BLaER1 treated with 17β-estradiol and CSF1 and Interleukin-3, amounts not matched to agents 10 nM and 100 nM (cell line): ENCODE results near the gene RABEP2.
"Not testable (repeated sequence)": the region's sequence is repeated elsewhere in the genome, so short reads cannot be mapped to it uniquely, and the experiment has no call there.

Experiments
- H3K27ac ChIP-seq, 11 experiments: shearing (Covaris generic); formaldehyde crosslinking; 2 replicates each; pipeline ENCODE4 v1.8.1; 2022
- H3K27me3 ChIP-seq, 11 experiments: shearing (Covaris generic); formaldehyde crosslinking; 2 replicates each; pipeline ENCODE4 v1.8.1; 2022
- H3K36me3 ChIP-seq, 11 experiments: shearing (Covaris generic); formaldehyde crosslinking; 2 replicates each; pipeline ENCODE4 v1.8.1; 2022
- H3K4me1 ChIP-seq, 10 experiments: shearing (Covaris generic); formaldehyde crosslinking; 2 replicates each; pipeline ENCODE4 v1.8.1; 2022
- H3K4me2 ChIP-seq, 11 experiments: shearing (Covaris generic); formaldehyde crosslinking; 2 replicates each; pipeline ENCODE4 v1.8.1; 2022
- H3K4me3 ChIP-seq, 10 experiments: shearing (Covaris generic); formaldehyde crosslinking; 2 replicates each; pipeline ENCODE4 v1.8.1; 2022
- H3K9ac ChIP-seq, 11 experiments: shearing (Covaris generic); formaldehyde crosslinking; 2 replicates each; pipeline ENCODE4 v1.8.1; 2022
- H3K9me3 ChIP-seq, 11 experiments: shearing (Covaris generic); formaldehyde crosslinking; replicated peaks in 1 of 11; 2 replicates each; pipeline ENCODE4 v1.8.1; 2022
- H4K20me1 ChIP-seq, 11 experiments: shearing (Covaris generic); formaldehyde crosslinking; 2 replicates each; pipeline ENCODE4 v1.8.1; 2022
- Cebpa-rat ChIP-seq, 11 experiments: shearing (Covaris generic); IDR thresholded peaks; 2 replicates each; pipeline ENCODE4 v1.8.1; 2022

The RABEP2 gene

DNA sequence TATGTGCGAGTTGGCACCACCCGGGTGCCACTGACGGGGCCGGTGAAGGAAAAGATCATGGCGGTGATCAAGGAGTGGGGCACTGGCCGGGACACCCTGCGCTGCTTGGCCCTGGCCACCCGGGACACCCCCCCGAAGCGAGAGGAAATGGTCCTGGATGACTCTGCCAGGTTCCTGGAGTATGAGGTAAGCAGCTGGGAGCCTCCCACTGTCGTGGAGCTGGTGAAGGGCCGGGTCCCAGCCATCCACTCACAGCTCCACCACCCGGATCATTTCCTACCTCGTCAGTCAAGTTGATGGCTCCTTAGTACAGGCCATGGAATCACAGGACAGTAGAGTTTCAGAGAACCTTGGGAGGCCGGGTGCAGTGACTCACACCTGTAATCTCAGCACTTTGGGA, 26.8 kb downstream of the RABEP2 start:
- no peak overlapping the region for H3K9ac ChIP-seq
- H3K4me2 ChIP-seq: no peak overlapping the region
- no peaks in the 10 kb centered on the region for H3K27me3 ChIP-seq
- peaks cover 16 to 48% (median 40%) of the 10 kb centered on the region in 10 experiments for H3K4me1 ChIP-seq
- H4K20me1 ChIP-seq: no peaks in the 10 kb centered on the region
- H3K27ac ChIP-seq: 0 out of 22 replicates have a peak overlapping the region, but pooled peaks of 2 of the 11 experiments have one; percentile 12 to 17
- TF ChIP-seq Cebpa-rat (IDR thresholded peaks at IDR 0.05): no peak
- H3K9me3 ChIP-seq: no peaks in the 10 kb centered on the region
- H3K36me3 ChIP-seq: peaks cover 0 to 30% (median 9%) of the 10 kb centered on the region in 11 experiments; a peak in 16 of 22 replicates
- H3K4me3 ChIP-seq: no peak overlapping the region

DNA sequence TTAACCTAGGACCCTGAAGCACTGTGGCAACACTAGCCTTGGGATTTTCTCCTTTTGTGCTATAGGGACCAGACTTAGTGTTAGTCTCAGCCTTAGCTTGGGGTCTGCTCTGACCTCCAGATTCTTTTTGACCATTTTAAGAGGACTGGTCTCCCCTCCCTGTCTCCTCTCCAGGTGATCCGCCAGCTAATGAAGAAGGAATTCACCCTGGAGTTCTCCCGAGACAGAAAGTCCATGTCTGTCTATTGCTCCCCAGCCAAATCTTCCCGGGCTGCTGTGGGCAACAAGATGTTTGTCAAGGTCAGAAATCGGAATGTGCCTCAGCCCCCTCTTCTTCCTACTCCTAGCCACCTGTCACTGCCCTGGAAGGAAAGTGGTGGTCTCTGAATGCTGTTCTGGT, 27.2 kb downstream of the RABEP2 start:
- no peak overlapping the region for H3K4me3 ChIP-seq
- H3K9ac ChIP-seq: no peak overlapping the region
- no peaks in the 10 kb centered on the region for H4K20me1 ChIP-seq
- H3K4me2 ChIP-seq: no peak overlapping the region
- no peaks in the 10 kb centered on the region for H3K27me3 ChIP-seq
- no peak for TF ChIP-seq Cebpa-rat (IDR thresholded peaks at IDR 0.05)
- no peaks in the 10 kb centered on the region for H3K9me3 ChIP-seq
- H3K36me3 ChIP-seq: peaks cover 0 to 30% (median 9%) of the 10 kb centered on the region in 11 experiments; a peak in 16 of 22 replicates
- 0 out of 22 replicates have a peak overlapping the region, but pooled peaks of 2 of the 11 experiments have one; percentile 12 to 17 for H3K27ac ChIP-seq
- H3K4me1 ChIP-seq: peaks cover 12 to 45% (median 38%) of the 10 kb centered on the region in 10 experiments

- no peaks in the 10 kb centered on the region for H3K9me3 ChIP-seq
- H3K27me3 ChIP-seq: no peaks in the 10 kb centered on the region
- H3K9ac ChIP-seq: no peak overlapping the region
- TF ChIP-seq Cebpa-rat (IDR thresholded peaks at IDR 0.05): no peak
- H4K20me1 ChIP-seq: no peaks in the 10 kb centered on the region
- peaks cover 0 to 25% (median 9%) of the 10 kb centered on the region in 11 experiments; a peak in 16 of 22 replicates for H3K36me3 ChIP-seq
- peaks cover 0 to 37% (median 32%) of the 10 kb centered on the region in 10 experiments; a peak in 15 of 20 replicates for H3K4me1 ChIP-seq
- H3K4me3 ChIP-seq: no peak overlapping the region
- no peak overlapping the region for H3K4me2 ChIP-seq
- H3K27ac ChIP-seq: no peak overlapping the region
These were observed 29.4 kb downstream of the RABEP2 start for GRCh38 chr16:28895609-28896008.

- Histone ChIP-seq H3K27ac (no peak overlapping the region), H3K4me3 (no peak overlapping the region), H3K4me2 (no peak overlapping the region), H3K9me3 (no peaks in the 10 kb centered on the region), H3K27me3 (no peaks in the 10 kb centered on the region), H3K4me1 (peaks cover 0 to 30% (median 26%) of the 10 kb centered on the region in 10 experiments; a peak in 15 of 20 replicates), H4K20me1 (no peaks in the 10 kb centered on the region), H3K9ac (no peak overlapping the region), H3K36me3 (peaks cover 0 to 19% (median 7%) of the 10 kb centered on the region in 11 experiments; a peak in 14 of 22 replicates)
- TF ChIP-seq Cebpa-rat (IDR thresholded peaks at IDR 0.05): no peak
These were observed 31.7 kb downstream of the RABEP2 start for GRCh38 chr16:28893291-28893690.

DNA sequence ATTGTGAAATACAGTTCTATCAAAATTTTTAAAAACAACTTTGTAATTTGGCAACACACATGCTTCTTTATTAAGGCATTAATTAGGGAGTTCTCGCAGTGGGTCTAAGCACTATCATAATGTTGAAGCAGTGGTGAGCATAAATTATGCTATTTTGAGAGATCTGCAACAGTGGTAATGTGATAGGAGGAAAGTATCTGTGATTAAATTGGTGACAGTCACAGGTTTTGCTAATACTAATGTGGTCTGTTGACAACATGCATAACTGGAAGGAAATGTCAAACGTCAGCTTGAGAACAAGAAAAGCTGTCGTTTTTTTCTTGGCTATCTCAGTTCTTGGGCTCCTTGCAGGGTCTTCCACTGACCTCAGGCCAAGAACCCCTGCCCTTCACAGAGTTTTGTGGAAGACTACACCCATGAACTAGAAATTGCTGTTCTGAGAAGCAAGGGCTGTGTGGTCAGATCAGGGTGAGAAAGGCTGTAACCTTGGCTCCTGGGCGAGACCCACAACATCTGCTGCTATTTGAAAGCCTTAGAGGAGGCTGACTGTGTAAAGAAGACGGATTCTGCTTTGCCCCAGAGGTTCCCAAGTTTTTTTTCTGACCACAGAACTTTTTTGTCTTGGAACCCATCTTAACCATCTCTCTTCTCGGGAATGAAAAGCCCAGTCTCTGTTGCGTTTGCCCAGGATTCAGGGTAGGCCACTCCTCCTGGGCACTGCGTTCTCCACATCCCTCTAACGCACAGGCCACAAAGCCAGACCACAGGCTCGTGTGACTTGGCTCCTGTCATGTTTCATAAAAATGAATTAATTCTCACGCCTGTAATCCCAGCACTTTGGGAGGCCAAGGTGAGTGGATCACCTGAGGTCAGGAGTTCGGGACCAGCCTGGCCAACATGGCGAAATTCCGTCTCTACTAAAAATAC, 32.8 kb downstream of the RABEP2 start:
- H3K27me3 ChIP-seq: no peaks in the 10 kb centered on the region
- H4K20me1 ChIP-seq: no peaks in the 10 kb centered on the region
- H3K4me2 ChIP-seq: peak overlapping the region in 7 of 11 experiments; percentile 15 to 43 (median 32); a peak in 11 of 22 replicates

DNA sequence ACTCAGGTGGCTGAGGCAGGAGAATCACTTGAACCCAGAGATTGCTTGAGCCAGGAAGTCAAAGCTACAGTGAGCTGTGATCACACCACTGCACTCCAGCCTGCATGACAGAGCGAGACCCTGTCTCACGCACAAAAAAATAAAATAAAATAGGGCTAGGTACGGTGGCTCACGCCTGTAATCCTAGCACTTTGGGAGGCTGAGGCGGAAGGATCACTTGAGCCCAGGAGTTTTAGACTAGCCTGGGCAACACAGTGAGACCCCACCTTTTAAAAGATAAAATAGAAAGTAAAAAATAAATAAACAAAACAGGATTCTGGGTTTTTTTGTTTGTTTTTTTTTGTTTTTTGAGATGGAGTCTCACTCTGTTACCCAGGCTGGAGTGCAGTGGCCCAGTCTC, 34.7 kb downstream of the RABEP2 start:
- not testable (repeated sequence) for H4K20me1 ChIP-seq, H3K9ac ChIP-seq, H3K27me3 ChIP-seq, H3K27ac ChIP-seq, H3K4me2 ChIP-seq, H3K4me3 ChIP-seq, H3K9me3 ChIP-seq
- Histone ChIP-seq H3K4me1 (peaks cover 0 to 40% (median 33%) of the 10 kb centered on the region in 10 experiments; a peak in 15 of 20 replicates), H3K36me3 (peaks cover 0 to 12% (median 0%) of the 10 kb centered on the region in 11 experiments; a peak in 6 of 22 replicates)

More for the DNA sequence above, 32.8 kb downstream of the RABEP2 start:
- 0 out of 22 replicates have a peak, but pooled peaks of 1 of the 11 experiments have one; percentile 14 for TF ChIP-seq Cebpa-rat (IDR thresholded peaks at IDR 0.05)
- Histone ChIP-seq H3K36me3 (peaks cover 0 to 12% (median 0%) of the 10 kb centered on the region in 11 experiments; a peak in 7 of 22 replicates), H3K4me1 (peaks cover 0 to 30% (median 26%) of the 10 kb centered on the region in 10 experiments; a peak in 15 of 20 replicates), H3K4me3 (no peak overlapping the region), H3K9ac (peak overlapping the region in 4 of 11 experiments; percentile 25 to 52 (median 45); a peak in 5 of 22 replicates), H3K27ac (peak overlapping the region in 6 of 11 experiments; percentile 3 to 63 (median 24); a peak in 9 of 22 replicates), H3K9me3 (no peaks in the 10 kb centered on the region)

- Histone ChIP-seq H3K36me3 (peaks cover 0 to 4% (median 0%) of the 10 kb centered on the region in 11 experiments; a peak in 1 of 22 replicates), H3K9me3 (no peaks in the 10 kb centered on the region)
- TF ChIP-seq Cebpa-rat (IDR thresholded peaks at IDR 0.05): no peak
These were observed 38.1 kb downstream of the RABEP2 start for GRCh38 chr16:28886945-28887344.

DNA sequence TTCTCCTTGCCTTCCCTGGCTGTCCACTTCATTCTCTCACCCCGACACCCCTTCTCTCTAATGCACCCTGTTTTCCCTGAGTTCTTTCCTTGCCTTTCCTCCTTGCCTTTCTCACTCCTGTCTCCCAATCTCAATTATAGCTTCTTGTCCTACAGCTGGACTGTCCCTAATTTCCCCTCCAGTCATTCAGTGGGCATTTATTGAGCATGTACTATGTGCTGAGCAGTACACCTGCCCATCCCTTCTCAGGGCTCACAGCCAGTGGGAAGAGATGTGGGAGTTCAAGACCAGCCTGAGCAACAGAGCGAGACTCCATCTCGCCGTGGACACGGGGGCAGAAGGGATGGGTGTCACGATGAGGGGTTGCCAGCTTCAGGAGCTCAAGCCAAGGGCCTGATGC, 41.0 kb downstream of the RABEP2 start:
- Histone ChIP-seq H3K4me1 (peaks cover 10 to 46% (median 34%) of the 10 kb centered on the region in 10 experiments; a peak in 19 of 20 replicates), H4K20me1 (no peaks in the 10 kb centered on the region), H3K4me3 (no peak overlapping the region), H3K9me3 (no peaks in the 10 kb centered on the region), H3K9ac (0 out of 22 replicates have a peak overlapping the region, but pooled peaks of 1 of the 11 experiments have one; percentile 3), H3K4me2 (no peak overlapping the region), H3K27ac (no peak overlapping the region), H3K27me3 (no peaks in the 10 kb centered on the region), H3K36me3 (peaks cover 0 to 4% (median 0%) of the 10 kb centered on the region in 11 experiments; a peak in 1 of 22 replicates)
- no peak for TF ChIP-seq Cebpa-rat (IDR thresholded peaks at IDR 0.05)

More at GRCh38 chr16:28886945-28887344, 38.1 kb downstream of the RABEP2 start:
- H3K9ac ChIP-seq: no peak overlapping the region
- peaks cover 0 to 33% (median 19%) of the 10 kb centered on the region in 10 experiments; a peak in 15 of 20 replicates for H3K4me1 ChIP-seq
- no peak overlapping the region for H3K27ac ChIP-seq
- no peak overlapping the region for H3K4me2 ChIP-seq
- H3K27me3 ChIP-seq: no peaks in the 10 kb centered on the region
- H3K4me3 ChIP-seq: no peak overlapping the region
- no peaks in the 10 kb centered on the region for H4K20me1 ChIP-seq
